Caco-2 (cell line): Measurements from ENCODE around the gene RFNG. TPM values are rescaled to one million over a fixed set of nuclear protein-coding genes. Genes with fewer than 3 reads are reported as not detected.
A peak's percentile ranks its signal among the peaks of the same experiment; 100 is the strongest.

ENCODE experiments used
- BruUV-seq: library from RNA; stranded (reverse); fragments of 400-500 nt; replicated peaks from 2 replicates; lab custom pipeline; 2021; lab: Mats Ljungman, UMichigan
- CTCF ChIA-PET: fragments of 300-600 bp; sonication (Branson Sonifier 250); formaldehyde crosslinking; loops from one replicate; lab custom pipeline; 2022; ENCODE audit warnings: antibody characterized with exemption; lab: Charles Lee
- POLR2A ChIA-PET: fragments of 300-600 bp; sonication (Branson Sonifier 250); formaldehyde crosslinking; loops from one replicate; lab custom pipeline; 2022; ENCODE audit warnings: antibody characterized with exemption; lab: Charles Lee
- DNase-seq, 2 experiments: peaks; one replicate each; pipeline versions ENCODE4 v3.0.0 to v3.0.0-alpha.2; 2020 to 2022
- H3K27me3 ChIP-seq: replicated peaks from 2 replicates; pipeline ENCODE4 v1.6.0; 2011; ENCODE audit warnings: low read length; ENCODE audit not compliant: control insufficient read depth, insufficient read depth
- H3K36me3 ChIP-seq: 2 replicates; pipeline ENCODE4 v1.5.1; 2011; ENCODE audit warnings: low read length; ENCODE audit not compliant: control insufficient read depth, insufficient read depth
- H3K4me1 ChIP-seq: fragments of 250-450 bp; sonication (Bioruptor Pico); 2 replicates; pipeline ENCODE4 v1.5.1; 2020; ENCODE audit warnings: mild to moderate bottlenecking
- H3K4me3 ChIP-seq: 2 replicates; pipeline ENCODE4 v1.5.1; 2011; ENCODE audit warnings: low read depth, mild to moderate bottlenecking, control low read depth, low read length
- H3K9me3 ChIP-seq: fragments of 250-450 bp; sonication (Bioruptor Pico); 2 replicates; pipeline ENCODE4 v1.5.1; 2020; ENCODE audit warnings: mild to moderate bottlenecking, moderate library complexity
- H3K27ac Mint-ChIP-seq: one replicate; pipeline ENCODE4 v1.8.0; 2022; ENCODE audit warnings: mixed read lengths; ENCODE audit not compliant: unreplicated experiment
- H3K27me3 Mint-ChIP-seq: one replicate; pipeline ENCODE4 v1.8.0; 2022; ENCODE audit warnings: mixed read lengths; ENCODE audit not compliant: insufficient read depth, unreplicated experiment
- H3K36me3 Mint-ChIP-seq: one replicate; pipeline ENCODE4 v1.8.0; 2022; ENCODE audit warnings: mild to moderate bottlenecking, mixed read lengths; ENCODE audit not compliant: insufficient read depth, unreplicated experiment
- H3K4me1 Mint-ChIP-seq: one replicate; pipeline ENCODE4 v1.8.0; 2022; ENCODE audit warnings: low read depth, mixed read lengths; ENCODE audit not compliant: unreplicated experiment
- H3K4me3 Mint-ChIP-seq: one replicate; pipeline ENCODE4 v1.8.0; 2022; ENCODE audit warnings: mild to moderate bottlenecking, moderate library complexity, mixed read lengths; ENCODE audit not compliant: unreplicated experiment
- H3K9me3 Mint-ChIP-seq: one replicate; pipeline ENCODE4 v1.8.0; 2022; ENCODE audit warnings: mixed read lengths; ENCODE audit not compliant: unreplicated experiment
- CTCF ChIP-seq, 2 experiments: fragments of 200-600 bp in 1 of 2; IDR thresholded peaks; 1 replicate in 1 of 2; 2 replicates in 1 of 2; pipeline versions ENCODE4 v1.5.1 to v1.8.0; 2011 to 2022; ENCODE audit warnings: antibody characterized with exemption in 1 of 2, control low read depth in 1 of 2, inconsistent platforms in 1 of 2, low read depth in 1 of 2, low read length in 1 of 2, mild to moderate bottlenecking in 1 of 2, moderate library complexity in 1 of 2; ENCODE audit not compliant: insufficient read depth in 1 of 2, severe bottlenecking in 1 of 2, unreplicated experiment in 1 of 2
- intact Hi-C: fragments of 100-400 bp; cut with micrococcal nuclease; formaldehyde crosslinking; loops from one replicate; pipeline ENCODE4 v1.10.0; 2022; ENCODE audit not compliant: unreplicated experiment
- total RNA-seq: library from RNA; stranded (reverse); gene quantifications from 2 replicates; pipeline ENCODE4 v1.2.3, GENCODE V29; 2022

RFNG gene
- total RNA-seq, 1 experiment from 2014 or later, result 35.5 TPM

- Mint-ChIP-seq H3K36me3 (peaks cover 24% of the 10 kb centered on the region), H3K27me3 (no peaks in the 10 kb centered on the region), H3K4me3 (no peak overlapping the region), H3K4me1 (no peaks in the 10 kb centered on the region), H3K27ac (peak overlapping the region; percentile 55), H3K9me3 (no peaks in the 10 kb centered on the region)
- ChIA-PET CTCF (no interaction called here), POLR2A (no interaction called here)
- intact Hi-C loops, result no loop called here
- H3K9me3 ChIP-seq, result no peaks in the 10 kb centered on the region
- no peak for DNase-seq
- H3K36me3 ChIP-seq, result no peaks in the 10 kb centered on the region
- TF ChIP-seq CTCF (IDR thresholded peaks at IDR 0.05; ENCODE audit: insufficient read depth in 1 of 2, low read depth in 1 of 2, low read length in 1 of 2, severe bottlenecking in 1 of 2, unreplicated experiment in 1 of 2), result no peak
- H3K4me1 ChIP-seq, result 0 out of 2 replicates have a peak, but pooled peaks cover 4% of the 10 kb centered on the region
- no TSS peak for BruUV-seq
- no peaks in the 10 kb centered on the region for H3K27me3 ChIP-seq
- no peak overlapping the region for H3K4me3 ChIP-seq
Observed at GRCh38 chr17:82012640-82013295, 38.8 kb downstream of the RFNG start.

GRCh38 chr17:82012261-82012639 lies 39.4 kb downstream of the RFNG start:
- no TSS peak for BruUV-seq
- no peak for DNase-seq
- CTCF ChIA-PET, result no interaction called here
- H3K4me1 Mint-ChIP-seq, result no peaks in the 10 kb centered on the region
- Histone ChIP-seq H3K4me3 (no peak overlapping the region), H3K36me3 (no peaks in the 10 kb centered on the region), H3K27me3 (no peaks in the 10 kb centered on the region), H3K4me1 (0 out of 2 replicates have a peak, but pooled peaks cover 4% of the 10 kb centered on the region), H3K9me3 (no peaks in the 10 kb centered on the region)
- POLR2A ChIA-PET, result no interaction called here
- no peak for TF ChIP-seq CTCF (IDR thresholded peaks at IDR 0.05; ENCODE audit: insufficient read depth in 1 of 2, low read depth in 1 of 2, low read length in 1 of 2, severe bottlenecking in 1 of 2, unreplicated experiment in 1 of 2)
- no peaks in the 10 kb centered on the region for H3K27me3 Mint-ChIP-seq
- intact Hi-C loops, result no loop called here
- H3K9me3 Mint-ChIP-seq, result no peaks in the 10 kb centered on the region
- H3K27ac Mint-ChIP-seq, result no peak overlapping the region
- peaks cover 20% of the 10 kb centered on the region for H3K36me3 Mint-ChIP-seq
- H3K4me3 Mint-ChIP-seq, result no peak overlapping the region

- peaks cover 20% of the 10 kb centered on the region for H3K36me3 Mint-ChIP-seq
- H3K4me3 Mint-ChIP-seq, result no peak overlapping the region
- H3K4me1 ChIP-seq, result 0 out of 2 replicates have a peak, but pooled peaks cover 4% of the 10 kb centered on the region
- ChIA-PET CTCF (interaction anchor here (0.6 kb wide), 1 partner anchor 142 kb away, joined by 3 read pairs; no protein-coding TSS in a partner anchor), POLR2A (no interaction called here)
- H3K36me3 ChIP-seq, result no peaks in the 10 kb centered on the region
- H3K27me3 Mint-ChIP-seq, result no peaks in the 10 kb centered on the region
- H3K27me3 ChIP-seq, result no peaks in the 10 kb centered on the region
- H3K9me3 ChIP-seq, result no peaks in the 10 kb centered on the region
- no peaks in the 10 kb centered on the region for H3K4me1 Mint-ChIP-seq
- intact Hi-C loops, result no loop called here
- TF ChIP-seq CTCF (IDR thresholded peaks at IDR 0.05; ENCODE audit: insufficient read depth in 1 of 2, low read depth in 1 of 2, low read length in 1 of 2, severe bottlenecking in 1 of 2, unreplicated experiment in 1 of 2), result no peak
- no peak overlapping the region for H3K27ac Mint-ChIP-seq
- no peak for DNase-seq
- H3K4me3 ChIP-seq, result no peak overlapping the region
- BruUV-seq, result no TSS peak
- H3K9me3 Mint-ChIP-seq, result no peaks in the 10 kb centered on the region
Observed at GRCh38 chr17:82011617-82012187, 39.9 kb downstream of the RFNG start.
